Peyer's patch (tissue), 4 donors: ENCODE data around the gene FAM20C.

ENCODE experiments used
- POLR2A ChIP-seq, 2 donors: fragments of 450-650 bp; IDR thresholded peaks; one replicate each; pipeline ENCODE4 v1.5.1; 2017; ENCODE audit warnings: antibody characterized with exemption in 2 of 2, mild to moderate bottlenecking in 2 of 2, moderate library complexity in 2 of 2
- TF ChIP-seq, protein P1 (sequence below), 6 experiments: fragments of 450-650 bp in 4 of 6; fragments of 200-600 bp in 2 of 6; sonication (generic) in 1 of 6; IDR thresholded peaks; one replicate each; pipeline ENCODE4 v1.5.1; 2017 to 2019; ENCODE audit warnings: antibody characterized with exemption in 6 of 6, mild to moderate bottlenecking in 3 of 6, moderate library complexity in 1 of 6

DNA sequence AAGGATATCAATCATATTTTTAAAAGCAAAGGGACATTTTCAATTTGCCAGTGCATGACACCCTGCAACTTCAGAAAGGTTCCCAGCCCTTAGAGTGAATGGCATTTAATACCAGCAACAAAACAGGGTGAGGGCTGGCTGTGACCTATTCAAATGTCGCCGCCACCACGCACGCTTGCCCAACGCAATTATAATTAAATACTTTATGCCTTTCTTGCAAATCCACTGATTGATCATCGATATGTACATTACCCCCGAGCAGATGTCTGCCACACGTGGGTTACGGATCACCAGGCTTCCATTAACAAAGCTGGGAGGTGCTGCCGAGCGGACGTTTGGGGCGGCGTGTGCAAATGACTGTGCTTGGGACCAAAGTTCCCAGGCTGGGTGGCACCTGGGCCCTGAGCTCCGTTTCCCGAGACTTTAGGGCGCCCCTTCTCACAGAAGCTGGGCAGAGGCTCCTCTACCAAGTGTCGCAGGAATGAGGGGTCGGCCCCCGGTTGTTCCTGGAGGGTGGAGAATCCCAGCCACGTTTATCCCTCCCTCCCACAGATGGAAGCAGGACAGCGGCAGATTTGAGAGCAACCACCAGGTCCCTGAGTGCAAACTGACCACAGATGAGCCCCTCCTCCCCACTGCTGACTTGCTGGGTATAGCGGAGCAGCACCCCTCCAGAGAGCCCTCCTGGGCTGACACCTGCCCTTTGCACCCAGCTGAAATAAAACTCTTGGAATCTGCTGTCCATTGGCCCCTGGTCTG, 101.5 kb downstream of the FAM20C start:
- TF ChIP-seq, protein P1, sequence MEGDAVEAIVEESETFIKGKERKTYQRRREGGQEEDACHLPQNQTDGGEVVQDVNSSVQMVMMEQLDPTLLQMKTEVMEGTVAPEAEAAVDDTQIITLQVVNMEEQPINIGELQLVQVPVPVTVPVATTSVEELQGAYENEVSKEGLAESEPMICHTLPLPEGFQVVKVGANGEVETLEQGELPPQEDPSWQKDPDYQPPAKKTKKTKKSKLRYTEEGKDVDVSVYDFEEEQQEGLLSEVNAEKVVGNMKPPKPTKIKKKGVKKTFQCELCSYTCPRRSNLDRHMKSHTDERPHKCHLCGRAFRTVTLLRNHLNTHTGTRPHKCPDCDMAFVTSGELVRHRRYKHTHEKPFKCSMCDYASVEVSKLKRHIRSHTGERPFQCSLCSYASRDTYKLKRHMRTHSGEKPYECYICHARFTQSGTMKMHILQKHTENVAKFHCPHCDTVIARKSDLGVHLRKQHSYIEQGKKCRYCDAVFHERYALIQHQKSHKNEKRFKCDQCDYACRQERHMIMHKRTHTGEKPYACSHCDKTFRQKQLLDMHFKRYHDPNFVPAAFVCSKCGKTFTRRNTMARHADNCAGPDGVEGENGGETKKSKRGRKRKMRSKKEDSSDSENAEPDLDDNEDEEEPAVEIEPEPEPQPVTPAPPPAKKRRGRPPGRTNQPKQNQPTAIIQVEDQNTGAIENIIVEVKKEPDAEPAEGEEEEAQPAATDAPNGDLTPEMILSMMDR (IDR thresholded peaks at IDR 0.05), result peak in 1 of 6 experiments; percentile 4
- TF ChIP-seq POLR2A (IDR thresholded peaks at IDR 0.05), result no peak
